Retina (tissue), 1 donor: ENCODE measurements around the gene CLCN2.

Experiments used
- DNase-seq: peaks from one replicate; pipeline ENCODE4 v3.0.0-alpha.2; 2016

The CLCN2 gene

GRCh38 chr3:184322731-184323487 is 38.5 kb downstream of the CLCN2 start:
- DNase-seq = no peak

GRCh38 chr3:184321666-184322065 is 39.7 kb downstream of the CLCN2 start:
- no peak for DNase-seq

GRCh38 chr3:184320104-184320445 is 41.3 kb downstream of the CLCN2 start:
- DNase-seq = no peak

GRCh38 chr3:184317201-184317600 is 44.2 kb downstream of the CLCN2 start:
- DNase-seq = no peak

DNA sequence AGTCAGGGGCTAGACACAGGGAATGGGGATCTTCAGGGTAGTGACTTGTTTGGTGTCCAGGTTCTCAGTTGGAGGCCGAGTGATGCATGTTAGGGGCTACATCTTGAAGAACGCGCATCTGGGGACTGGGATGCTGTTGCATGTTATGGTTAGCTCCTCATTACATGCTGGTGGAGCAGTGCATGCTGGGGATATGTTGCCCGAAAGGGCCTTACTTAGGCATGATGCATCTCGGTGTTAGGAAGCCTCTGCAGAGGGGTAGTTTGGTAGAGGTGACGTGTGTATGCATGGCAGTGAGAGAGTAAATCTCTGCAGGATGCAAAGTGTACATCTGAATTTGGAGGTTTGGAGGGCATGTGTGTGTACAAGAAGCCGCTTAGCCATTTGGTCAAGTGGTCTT is 44.6 kb downstream of the CLCN2 start:
- no peak for DNase-seq

DNA sequence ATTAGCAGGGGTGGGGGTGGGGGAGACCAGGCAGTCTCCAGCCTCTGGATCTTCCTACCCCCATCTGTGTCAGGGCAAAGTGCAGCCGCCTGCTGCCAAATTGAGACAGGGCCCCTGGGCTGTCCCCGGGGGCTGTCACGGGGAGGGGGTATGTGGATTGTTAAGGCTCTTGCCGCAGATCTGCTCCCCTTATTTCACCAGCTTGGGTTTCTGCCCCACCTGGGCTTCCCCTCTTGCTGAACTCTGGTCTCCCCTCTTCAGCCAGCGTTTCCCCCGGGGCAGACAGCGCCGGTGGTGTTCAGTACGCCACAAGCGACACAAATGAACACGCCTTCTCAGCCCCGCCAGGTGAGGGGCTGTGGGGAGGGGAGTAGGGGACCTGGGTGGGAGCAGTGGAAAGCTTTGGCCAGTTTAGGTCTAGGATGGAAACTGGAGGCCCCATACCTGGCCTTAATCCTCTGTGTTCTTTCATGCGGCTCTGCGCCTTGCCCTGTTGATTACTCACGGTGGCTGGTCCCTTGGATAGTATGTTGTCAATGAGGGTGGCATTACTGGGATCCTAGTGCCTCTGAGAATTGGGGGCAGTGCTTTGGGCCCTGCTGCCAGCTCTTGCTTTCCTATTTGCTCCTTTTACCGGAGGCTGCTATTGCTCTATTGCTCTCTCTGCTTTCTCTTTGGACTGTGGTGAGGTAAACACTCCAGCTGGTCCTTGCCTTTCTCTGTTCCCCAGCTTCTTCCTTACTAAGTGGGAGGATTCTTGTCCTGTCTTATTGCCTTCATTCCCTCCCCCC is 45.3 kb downstream of the CLCN2 start:
- DNase-seq = peak; percentile 9

GRCh38 chr3:184315543-184315867 is 45.9 kb downstream of the CLCN2 start:
- no peak for DNase-seq

DNA sequence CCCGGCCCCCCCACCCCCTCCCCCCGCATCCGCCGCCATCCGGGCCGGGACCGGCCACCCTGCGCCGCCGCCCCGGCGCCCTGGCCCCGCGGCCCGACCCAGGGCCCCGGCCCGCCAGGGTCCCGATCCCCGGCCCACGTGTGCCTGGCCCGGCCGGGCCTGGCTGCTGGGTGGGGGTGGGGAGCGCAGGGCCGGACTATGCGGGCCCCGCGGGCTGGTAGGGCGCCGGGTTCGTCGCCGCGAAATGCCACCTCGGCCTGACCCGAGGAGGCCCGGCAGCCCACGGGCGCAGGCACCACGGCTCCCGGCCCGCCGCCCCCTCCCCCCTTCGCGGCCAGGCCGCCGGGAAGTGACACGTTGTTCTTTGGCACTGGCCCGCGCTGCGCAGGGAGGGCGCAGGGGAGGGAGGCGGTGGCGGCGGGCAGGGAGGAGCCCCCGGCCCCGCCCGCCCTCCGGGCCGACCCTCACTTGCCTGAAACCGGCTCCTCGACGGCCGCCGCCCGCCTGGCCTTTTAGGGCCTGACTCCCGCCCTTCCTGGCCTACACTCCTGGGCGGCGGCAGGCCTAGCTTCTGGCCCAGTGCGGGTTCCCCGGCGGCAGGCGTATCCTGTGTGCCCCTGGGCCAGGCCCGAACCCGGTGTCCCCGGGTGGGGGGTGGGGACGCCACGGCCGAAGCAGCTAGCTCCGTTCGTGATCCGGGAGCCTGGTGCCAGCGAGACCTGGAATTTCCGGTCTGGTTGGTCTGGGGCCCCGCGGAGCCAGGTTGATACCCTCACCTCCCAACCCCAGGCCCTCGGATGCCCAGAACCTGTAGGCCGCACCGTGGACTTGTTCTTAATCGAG is 46.5 kb downstream of the CLCN2 start:
- peak; percentile 62 for DNase-seq

- DNase-seq = peak; percentile 91
These were observed 47.1 kb downstream of the CLCN2 start, which contains the start of gene EIF4G1 for GRCh38 chr3:184314363-184314699. Gene EIF4G1 (plus strand): TSS chr3:184314606. CDS start chr3:184315797, 1,191 bp downstream.

GRCh38 chr3:184311633-184312032 is 49.8 kb downstream of the CLCN2 start:
- DNase-seq = no peak

DNA sequence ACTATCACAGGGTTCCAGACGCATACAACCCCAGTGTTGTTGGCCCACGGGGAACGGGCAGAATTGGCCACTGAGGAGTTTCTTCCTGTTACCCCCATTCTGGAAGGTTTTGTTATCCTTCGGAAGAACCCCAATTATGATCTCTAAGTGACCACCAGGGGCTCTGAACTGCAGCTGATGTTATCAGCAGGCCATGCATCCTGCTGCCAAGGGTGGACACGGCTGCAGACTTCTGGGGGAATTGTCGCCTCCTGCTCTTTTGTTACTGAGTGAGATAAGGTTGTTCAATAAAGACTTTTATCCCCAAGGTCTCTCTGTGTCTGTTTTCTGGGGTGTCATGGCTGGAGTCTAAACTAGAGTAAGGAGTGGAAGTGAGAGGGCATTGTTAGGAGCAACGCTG is 52.7 kb downstream of the CLCN2 start:
- no peak for DNase-seq

GRCh38 chr3:184307915-184308314 is 53.5 kb downstream of the CLCN2 start:
- DNase-seq = no peak

DNA sequence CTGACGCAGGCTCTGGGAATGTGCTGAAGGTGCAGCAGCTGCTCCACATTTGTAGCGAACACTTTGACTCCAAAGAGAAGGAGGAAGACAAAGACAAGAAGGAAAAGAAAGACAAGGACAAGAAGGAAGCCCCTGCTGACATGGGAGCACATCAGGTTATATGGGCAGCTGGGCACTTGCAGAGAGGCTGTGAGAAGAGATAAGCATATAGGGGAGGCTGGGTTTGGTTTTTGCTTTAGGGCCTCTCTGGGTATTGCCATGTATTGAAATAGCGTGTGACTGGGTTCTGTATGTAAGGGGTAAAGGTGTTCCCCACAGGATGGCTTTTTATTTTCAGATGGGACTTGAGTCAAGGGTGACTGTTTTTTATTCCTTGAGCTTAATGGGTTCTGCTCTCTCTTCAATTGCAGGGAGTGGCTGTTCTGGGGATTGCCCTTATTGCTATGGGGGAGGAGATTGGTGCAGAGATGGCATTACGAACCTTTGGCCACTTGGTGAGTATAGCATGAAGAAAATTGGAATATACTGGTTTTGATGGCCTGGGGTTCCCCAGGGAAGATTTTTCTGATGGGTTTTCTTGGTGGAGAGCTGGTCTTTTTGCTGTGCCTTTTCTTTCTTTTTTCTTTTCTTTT is 54.9 kb downstream of the CLCN2 start:
- DNase-seq = no peak

- no peak for DNase-seq
These were observed 55.8 kb downstream of the CLCN2 start for GRCh38 chr3:184305577-184305976.

- DNase-seq = no peak
These were observed 61.1 kb downstream of the CLCN2 start for GRCh38 chr3:184300378-184300720.

DNA sequence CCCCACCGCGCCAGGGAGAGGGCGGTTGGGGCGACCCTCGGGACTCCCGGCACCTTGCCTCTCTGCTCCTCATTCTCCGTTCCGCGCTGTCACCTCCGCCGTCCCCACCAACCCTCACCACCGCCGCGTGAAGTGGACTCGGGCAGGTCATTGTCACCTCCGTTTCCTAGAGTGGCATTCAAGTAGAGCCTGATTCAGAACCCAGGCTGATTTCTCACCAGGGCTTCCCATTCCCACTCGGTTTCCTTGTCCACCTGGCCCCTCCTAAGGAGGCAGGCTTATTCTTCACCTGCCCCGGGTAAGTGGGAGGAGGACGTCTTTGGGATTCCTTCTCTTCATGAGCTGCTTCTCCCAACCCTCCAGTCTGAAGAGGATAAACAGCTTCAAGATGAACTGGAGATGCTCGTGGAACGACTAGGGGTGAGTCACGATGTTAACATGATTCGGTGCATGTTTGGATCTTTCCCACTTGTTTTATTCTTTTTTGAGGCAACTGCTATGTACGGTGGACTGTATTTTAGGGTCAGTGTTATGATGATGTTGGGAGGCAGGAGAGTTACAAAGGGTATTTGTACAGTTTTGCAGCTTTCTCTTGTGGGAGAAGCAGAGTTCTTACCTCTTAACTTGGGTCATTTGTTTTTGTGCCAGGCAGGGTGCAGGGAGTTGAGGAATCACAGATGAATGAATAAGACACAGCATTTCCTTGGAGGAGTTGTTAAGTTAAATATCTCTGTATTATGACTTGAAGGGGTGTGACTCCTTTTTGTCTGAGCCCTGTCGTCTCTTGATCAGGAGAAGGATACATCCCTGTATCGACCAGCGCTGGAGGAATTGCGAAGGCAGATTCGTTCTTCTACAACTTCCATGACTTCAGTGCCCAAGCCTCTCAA is 61.7 kb downstream of the CLCN2 start:
- DNase-seq = no peak

GRCh38 chr3:184298759-184299487 is 62.5 kb downstream of the CLCN2 start, which contains the start of gene PSMD2:
Gene PSMD2 (plus strand): TSS chr3:184299241. CDS start chr3:184299267, 26 bp downstream.
- DNase-seq = peak; percentile 95

GRCh38 chr3:184296616-184297015 is 64.8 kb downstream of the CLCN2 start:
- no peak for DNase-seq
